Measurements from ENCODE around the gene IMMP2L. TPM values are rescaled to one million over a fixed set of nuclear protein-coding genes. Genes with fewer than 3 reads are reported as not detected.

The IMMP2L gene
- total RNA-seq, 3 donors from 2014 or later (not counting 1 experiment from before 2014, with no cell fraction given) = 6.9 to 9.2 (median 8.7) TPM

DNA sequence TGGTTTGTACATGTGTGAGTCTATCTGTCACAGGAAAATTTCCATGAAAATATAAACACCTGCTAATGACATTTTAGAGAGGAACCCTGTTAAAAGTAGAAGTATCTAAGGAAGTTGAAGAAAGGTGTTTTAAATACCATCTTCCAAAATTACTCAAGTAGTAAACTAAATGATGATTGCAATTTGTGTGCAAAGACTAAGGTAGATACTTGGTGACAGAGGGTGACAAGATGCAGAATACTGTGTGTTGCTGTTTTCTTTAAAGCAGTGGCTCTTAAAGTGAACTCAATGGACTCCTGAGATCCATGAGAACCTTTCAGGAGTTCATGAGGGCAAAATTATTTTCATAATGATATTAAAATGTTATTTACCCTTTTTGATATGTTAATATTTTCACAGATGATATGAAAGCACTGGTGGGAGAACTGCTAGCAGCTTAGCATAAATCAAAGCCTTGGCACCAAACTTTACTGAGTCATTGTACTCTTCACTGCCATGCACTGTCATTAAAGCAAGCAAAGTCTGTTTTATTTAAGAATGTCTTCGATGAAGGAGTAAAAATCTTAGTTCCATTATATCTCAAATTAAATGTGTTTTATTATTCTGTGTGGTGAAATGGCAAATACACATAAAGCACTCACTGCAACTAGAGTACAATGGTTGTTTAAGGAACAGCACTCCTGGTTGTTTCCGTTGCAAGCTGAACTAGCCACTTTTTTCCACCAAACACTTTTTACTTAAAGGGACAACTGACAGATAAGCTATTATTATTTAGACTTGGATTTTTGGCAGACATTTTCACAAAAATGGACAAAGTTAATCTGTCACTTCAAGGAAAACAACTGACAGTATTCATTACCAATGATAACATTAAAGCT lies 337.7 kb downstream of the IMMP2L start:
- Histone ChIP-seq H3K27ac (ENCODE audit: low read length) (no peak overlapping the region), H3K4me3 (ENCODE audit: low read length) (no peak overlapping the region), H3K4me1 (ENCODE audit: control insufficient read depth, insufficient read depth, low read length) (no peaks in the 10 kb centered on the region), H3K27me3 (ENCODE audit: control insufficient read depth, insufficient read depth, low read length) (no peaks in the 10 kb centered on the region), H3K9me3 (ENCODE audit: control insufficient read depth, insufficient read depth, low read length) (no peaks in the 10 kb centered on the region), H3K36me3 (ENCODE audit: control insufficient read depth, insufficient read depth, low read length) (no peaks in the 10 kb centered on the region)
- TF ChIP-seq, protein P1, sequence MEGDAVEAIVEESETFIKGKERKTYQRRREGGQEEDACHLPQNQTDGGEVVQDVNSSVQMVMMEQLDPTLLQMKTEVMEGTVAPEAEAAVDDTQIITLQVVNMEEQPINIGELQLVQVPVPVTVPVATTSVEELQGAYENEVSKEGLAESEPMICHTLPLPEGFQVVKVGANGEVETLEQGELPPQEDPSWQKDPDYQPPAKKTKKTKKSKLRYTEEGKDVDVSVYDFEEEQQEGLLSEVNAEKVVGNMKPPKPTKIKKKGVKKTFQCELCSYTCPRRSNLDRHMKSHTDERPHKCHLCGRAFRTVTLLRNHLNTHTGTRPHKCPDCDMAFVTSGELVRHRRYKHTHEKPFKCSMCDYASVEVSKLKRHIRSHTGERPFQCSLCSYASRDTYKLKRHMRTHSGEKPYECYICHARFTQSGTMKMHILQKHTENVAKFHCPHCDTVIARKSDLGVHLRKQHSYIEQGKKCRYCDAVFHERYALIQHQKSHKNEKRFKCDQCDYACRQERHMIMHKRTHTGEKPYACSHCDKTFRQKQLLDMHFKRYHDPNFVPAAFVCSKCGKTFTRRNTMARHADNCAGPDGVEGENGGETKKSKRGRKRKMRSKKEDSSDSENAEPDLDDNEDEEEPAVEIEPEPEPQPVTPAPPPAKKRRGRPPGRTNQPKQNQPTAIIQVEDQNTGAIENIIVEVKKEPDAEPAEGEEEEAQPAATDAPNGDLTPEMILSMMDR (IDR thresholded peaks at IDR 0.05) = no peak
- H3K27me3 Mint-ChIP-seq (ENCODE audit: low read depth in 2 of 2) = no peaks in the 10 kb centered on the region
- no peak overlapping the region for H3K4me3 Mint-ChIP-seq
- intact Hi-C loops (cut with micrococcal nuclease) = no loop called here
- no peak for ATAC-seq
- H3K27ac Mint-ChIP-seq = no peak overlapping the region
- H3K36me3 Mint-ChIP-seq = no peaks in the 10 kb centered on the region
- peaks cover 6 to 8% of the 10 kb centered on the region in 2 donors for H3K9me3 Mint-ChIP-seq
- WGBS (ENCODE audit: insufficient coverage) = no CpG with 5 or more reads among the region's 2 CpGs
- DNase-seq = no peak
- no peaks in the 10 kb centered on the region for H3K4me1 Mint-ChIP-seq

DNA sequence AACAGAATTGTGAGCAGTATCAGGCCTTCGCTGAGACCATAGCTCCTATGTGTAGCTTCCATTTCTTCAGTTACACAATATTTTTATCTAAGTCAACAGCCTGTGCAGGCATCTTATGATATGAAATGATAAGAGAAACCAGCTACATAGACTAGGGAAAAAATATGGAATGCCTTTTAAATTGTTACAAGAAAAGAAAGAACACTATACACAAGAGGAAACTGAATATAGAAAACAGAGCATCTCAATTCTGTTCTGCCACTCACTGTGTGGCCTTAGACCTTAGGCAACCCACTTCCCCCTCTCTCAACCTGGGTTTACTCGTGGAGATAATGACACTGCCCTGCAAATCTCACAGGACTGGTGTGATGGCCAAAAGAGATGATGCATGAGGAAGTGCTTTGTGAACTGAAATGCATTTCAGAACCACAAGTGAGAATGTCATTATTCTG lies 338.5 kb downstream of the IMMP2L start:
- Histone ChIP-seq H3K9me3 (ENCODE audit: control insufficient read depth, insufficient read depth, low read length) (no peaks in the 10 kb centered on the region), H3K27ac (ENCODE audit: low read length) (no peak overlapping the region), H3K36me3 (ENCODE audit: control insufficient read depth, insufficient read depth, low read length) (no peaks in the 10 kb centered on the region), H3K4me3 (ENCODE audit: low read length) (no peak overlapping the region), H3K27me3 (ENCODE audit: control insufficient read depth, insufficient read depth, low read length) (no peaks in the 10 kb centered on the region), H3K4me1 (ENCODE audit: control insufficient read depth, insufficient read depth, low read length) (no peaks in the 10 kb centered on the region)
- intact Hi-C loops (cut with micrococcal nuclease) = no loop called here
- DNase-seq (no peak), ATAC-seq (no peak)
- TF ChIP-seq, protein P1 (IDR thresholded peaks at IDR 0.05) = no peak
- Mint-ChIP-seq H3K4me1 (no peaks in the 10 kb centered on the region), H3K4me3 (no peak overlapping the region), H3K27ac (no peak overlapping the region), H3K9me3 (peaks cover 6 to 8% of the 10 kb centered on the region in 2 donors), H3K36me3 (no peaks in the 10 kb centered on the region), H3K27me3 (ENCODE audit: low read depth in 2 of 2) (no peaks in the 10 kb centered on the region)
- WGBS (ENCODE audit: insufficient coverage) = 0% methylated on average over 1 of the region's 2 CpGs

DNA sequence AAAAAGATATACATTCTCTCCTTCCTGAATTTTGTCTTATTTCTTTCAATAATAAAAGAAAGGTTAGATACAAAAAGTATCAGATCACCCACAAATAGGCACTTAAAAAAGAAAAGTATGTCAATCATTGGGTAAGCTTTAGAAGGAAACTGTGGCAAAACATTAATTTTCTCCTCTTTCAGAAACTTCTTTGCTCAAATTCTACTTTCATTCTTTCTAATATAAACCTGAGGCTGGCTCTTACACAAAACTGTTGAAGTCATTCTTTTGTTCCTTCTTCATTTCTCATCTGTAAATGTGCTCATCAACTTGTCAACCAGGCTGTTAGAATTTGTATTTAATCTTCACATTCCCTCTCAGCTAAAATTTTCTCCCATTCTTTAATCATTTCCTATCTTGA lies 346.7 kb downstream of the IMMP2L start:
- Mint-ChIP-seq H3K27ac (no peak overlapping the region), H3K4me3 (no peak overlapping the region), H3K9me3 (peaks cover 8 to 13% of the 10 kb centered on the region in 2 donors), H3K4me1 (no peaks in the 10 kb centered on the region), H3K27me3 (ENCODE audit: low read depth in 2 of 2) (no peaks in the 10 kb centered on the region), H3K36me3 (no peaks in the 10 kb centered on the region)
- no peak for DNase-seq
- intact Hi-C loops (cut with micrococcal nuclease) = no loop called here
- H3K27me3 ChIP-seq (ENCODE audit: control insufficient read depth, insufficient read depth, low read length) = no peaks in the 10 kb centered on the region
- H3K36me3 ChIP-seq (ENCODE audit: control insufficient read depth, insufficient read depth, low read length) = no peaks in the 10 kb centered on the region
- ATAC-seq = no peak
- TF ChIP-seq, protein P1 (IDR thresholded peaks at IDR 0.05) = no peak
- H3K9me3 ChIP-seq (ENCODE audit: control insufficient read depth, insufficient read depth, low read length) = no peaks in the 10 kb centered on the region
- no peak overlapping the region for H3K4me3 ChIP-seq (ENCODE audit: low read length)
- no peak overlapping the region for H3K27ac ChIP-seq (ENCODE audit: low read length)
- H3K4me1 ChIP-seq (ENCODE audit: control insufficient read depth, insufficient read depth, low read length) = no peaks in the 10 kb centered on the region
